ENCODE data around the gene GHR. TPM values are rescaled to one million over a fixed set of nuclear protein-coding genes. Genes with fewer than 3 reads are reported as not detected.

GHR gene
- 10 to 100 TPM in 2 of 4 donors, 1 to 10 TPM in 1, under 1 TPM in 1; 0.40 to 11.6 (median 7.6) TPM for total RNA-seq

DNA sequence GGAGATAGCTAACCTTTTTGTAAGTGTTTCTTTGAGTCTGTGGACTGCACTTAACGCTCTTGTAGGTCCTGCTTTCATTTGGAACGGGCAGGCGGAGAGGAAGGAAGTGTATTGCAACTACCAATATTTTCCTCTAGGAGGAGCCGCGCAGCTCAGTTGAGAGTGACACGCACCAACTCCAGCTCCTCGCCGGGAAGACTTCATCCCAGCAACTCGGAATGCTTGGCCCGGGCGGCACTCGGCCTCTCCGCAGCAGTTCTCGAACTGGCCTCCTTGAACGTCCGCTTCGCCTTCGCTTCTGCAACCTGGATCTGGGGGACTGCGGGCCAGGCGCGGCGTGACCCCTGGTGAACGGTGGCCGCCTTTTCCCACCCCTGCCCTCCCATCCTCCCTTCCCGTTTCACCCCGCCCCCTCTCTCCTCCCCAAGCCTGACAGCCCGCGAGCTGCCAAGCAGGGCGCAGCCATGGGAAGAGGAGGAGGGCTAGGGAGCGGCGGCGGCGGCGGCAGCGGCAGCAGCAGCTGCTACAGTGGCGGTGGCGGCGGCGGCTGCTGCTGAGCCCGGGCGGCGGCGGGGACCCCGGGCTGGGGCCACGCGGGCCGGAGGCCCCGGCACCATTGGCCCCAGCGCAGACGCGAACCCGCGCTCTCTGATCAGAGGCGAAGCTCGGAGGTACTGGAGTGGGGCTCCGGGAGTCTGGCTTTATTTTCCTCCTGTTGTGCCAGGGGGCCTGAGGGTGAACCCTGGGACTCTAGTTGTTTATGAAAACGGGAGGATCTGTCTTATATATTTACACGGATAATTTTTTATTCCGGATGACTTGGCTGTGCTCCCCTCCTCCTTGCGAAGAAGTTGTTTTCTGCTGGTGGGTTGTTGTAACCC, at the start of gene GHR:
GHR (plus strand) TSS at position 155 of the 881 bp plus-strand sequence. CDS start 142,436 bp downstream, outside the sequence.
- Histone ChIP-seq H3K9me3 (no peaks in the 10 kb centered on the region), H3K4me1 (peaks cover 0 to 30% (median 5%) of the 10 kb centered on the region in 4 donors), H3K36me3 (no peaks in the 10 kb centered on the region), H3K27ac (peak within 1 kb of the TSS; percentile 76 to 91 (median 86)), H3K4me3 (peak within 1 kb of the TSS; percentile 47 to 67 (median 50)), H3K27me3 (peaks cover 7% of the 10 kb centered on the region)
- DNase-seq = peak; percentile 82
- in situ Hi-C loops (cut with MboI; ENCODE audit: low pct_ligation_motif_present in 1 of 4, low pct_unique_long_range_greater_than_20kb in 1 of 4, low sequenced_read_pairs in 3 of 4) (loop anchor here in 1 of 4 donors (25.0 kb wide), 1 partner anchor 339 kb away; the partner anchor contains the start of gene CCDC152), intact Hi-C loops (cut with DNase I; ENCODE audit: low total_unique reads) (loop anchor here (5.0 to 10.0 kb wide), 2 partner anchors 344 to 569 kb away; no protein-coding TSS in a partner anchor)
- TF ChIP-seq POLR2A (IDR thresholded peaks at IDR 0.05) (no peak), EP300 (IDR thresholded peaks at IDR 0.05; ENCODE audit: low read depth) (no peak)
- TF ChIP-seq, protein P1, sequence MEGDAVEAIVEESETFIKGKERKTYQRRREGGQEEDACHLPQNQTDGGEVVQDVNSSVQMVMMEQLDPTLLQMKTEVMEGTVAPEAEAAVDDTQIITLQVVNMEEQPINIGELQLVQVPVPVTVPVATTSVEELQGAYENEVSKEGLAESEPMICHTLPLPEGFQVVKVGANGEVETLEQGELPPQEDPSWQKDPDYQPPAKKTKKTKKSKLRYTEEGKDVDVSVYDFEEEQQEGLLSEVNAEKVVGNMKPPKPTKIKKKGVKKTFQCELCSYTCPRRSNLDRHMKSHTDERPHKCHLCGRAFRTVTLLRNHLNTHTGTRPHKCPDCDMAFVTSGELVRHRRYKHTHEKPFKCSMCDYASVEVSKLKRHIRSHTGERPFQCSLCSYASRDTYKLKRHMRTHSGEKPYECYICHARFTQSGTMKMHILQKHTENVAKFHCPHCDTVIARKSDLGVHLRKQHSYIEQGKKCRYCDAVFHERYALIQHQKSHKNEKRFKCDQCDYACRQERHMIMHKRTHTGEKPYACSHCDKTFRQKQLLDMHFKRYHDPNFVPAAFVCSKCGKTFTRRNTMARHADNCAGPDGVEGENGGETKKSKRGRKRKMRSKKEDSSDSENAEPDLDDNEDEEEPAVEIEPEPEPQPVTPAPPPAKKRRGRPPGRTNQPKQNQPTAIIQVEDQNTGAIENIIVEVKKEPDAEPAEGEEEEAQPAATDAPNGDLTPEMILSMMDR (IDR thresholded peaks at IDR 0.05) = peak; percentile 69 to 85 (median 79)
- 6% methylated on average over 59 of the region's 60 CpGs; no CpG with 5 or more reads in 1 of the 2 donors for WGBS, 2 donors (ENCODE audit: low coverage in 1 of 2)

DNA sequence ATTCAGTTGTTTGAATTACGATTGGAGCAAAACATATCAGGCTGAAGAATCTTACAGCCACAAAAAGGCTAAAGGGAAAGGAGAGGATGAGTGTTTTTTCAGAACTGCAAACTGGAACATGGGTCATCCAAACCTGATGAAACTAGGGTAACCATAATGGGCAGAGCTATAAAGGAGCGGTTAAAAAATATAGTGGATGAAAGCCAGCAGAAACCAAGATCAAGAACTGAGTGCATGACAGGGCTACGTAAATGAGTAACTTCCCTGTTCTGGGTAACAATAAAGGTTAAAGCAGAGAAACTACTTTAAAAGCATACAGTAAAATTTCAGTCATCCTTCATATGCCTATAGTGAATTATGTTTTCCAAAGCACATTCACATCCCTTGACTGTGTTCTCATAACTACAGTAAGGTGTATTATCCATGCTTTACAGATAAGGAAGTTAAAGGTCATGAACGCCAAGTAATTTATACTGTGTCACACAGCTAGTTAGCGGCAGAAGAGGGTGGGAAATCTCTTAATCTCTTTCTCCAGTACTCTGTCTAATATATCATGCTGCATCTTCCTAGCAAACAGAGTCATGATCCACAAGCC, 48.5 kb upstream of the GHR start:
- Histone ChIP-seq H3K36me3 (no peaks in the 10 kb centered on the region), H3K9me3 (no peaks in the 10 kb centered on the region), H3K4me1 (peaks cover 0 to 5% (median 0%) of the 10 kb centered on the region in 4 donors), H3K4me3 (no peak overlapping the region), H3K27me3 (no peaks in the 10 kb centered on the region), H3K27ac (peak overlapping the region in 1 of 4 donors; percentile 34)
- TF ChIP-seq POLR2A (IDR thresholded peaks at IDR 0.05) (no peak), EP300 (IDR thresholded peaks at IDR 0.05; ENCODE audit: low read depth) (no peak), POLR2AphosphoS5 (IDR thresholded peaks at IDR 0.05) (no peak)
- TF ChIP-seq, protein P1 (IDR thresholded peaks at IDR 0.05) = no peak
- no peak for DNase-seq
- intact Hi-C loops (cut with DNase I; ENCODE audit: low total_unique reads) = no loop called here
- in situ Hi-C loops (cut with MboI; ENCODE audit: low pct_ligation_motif_present in 1 of 4, low pct_unique_long_range_greater_than_20kb in 1 of 4, low sequenced_read_pairs in 3 of 4) = no loop called here
- WGBS, 2 donors (ENCODE audit: low coverage in 1 of 2) = 47 to 53% methylated on average over 5 of the region's 5 CpGs

DNA sequence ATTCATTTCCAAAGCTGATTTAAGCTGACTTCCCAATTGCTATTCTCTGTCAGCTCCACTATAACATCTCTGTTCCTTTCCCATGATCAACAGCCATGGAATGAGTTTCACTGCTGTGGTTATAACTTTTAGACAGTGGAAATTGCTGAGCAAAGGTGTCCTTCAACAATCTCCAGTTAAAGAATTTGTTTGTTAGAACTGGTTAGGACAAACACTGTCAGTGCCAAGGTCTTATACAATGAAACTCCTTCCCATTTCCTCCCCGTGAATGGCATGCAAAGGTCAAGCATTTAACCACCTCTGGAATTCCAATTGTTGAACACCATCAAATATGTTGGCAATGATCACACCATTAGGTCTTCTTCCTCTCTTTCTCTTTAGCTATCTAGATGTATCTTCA, 45.7 kb upstream of the GHR start:
- intact Hi-C loops (cut with DNase I; ENCODE audit: low total_unique reads) (no loop called here), in situ Hi-C loops (cut with MboI; ENCODE audit: low pct_ligation_motif_present in 1 of 4, low pct_unique_long_range_greater_than_20kb in 1 of 4, low sequenced_read_pairs in 3 of 4) (no loop called here)
- Histone ChIP-seq H3K4me1 (peaks cover 0 to 5% (median 0%) of the 10 kb centered on the region in 4 donors), H3K36me3 (no peaks in the 10 kb centered on the region), H3K4me3 (no peak overlapping the region), H3K9me3 (no peaks in the 10 kb centered on the region), H3K27me3 (no peaks in the 10 kb centered on the region), H3K27ac (peak overlapping the region in 1 of 4 donors; percentile 27)
- DNase-seq = no peak
- WGBS, 2 donors (ENCODE audit: low coverage in 1 of 2) = 0% methylated on average over 1 of the region's 1 CpG
- TF ChIP-seq POLR2A (IDR thresholded peaks at IDR 0.05) = no peak
- TF ChIP-seq POLR2AphosphoS5 (IDR thresholded peaks at IDR 0.05) = no peak
- TF ChIP-seq, protein P1 (IDR thresholded peaks at IDR 0.05) = no peak
- no peak for TF ChIP-seq EP300 (IDR thresholded peaks at IDR 0.05; ENCODE audit: low read depth)

DNA sequence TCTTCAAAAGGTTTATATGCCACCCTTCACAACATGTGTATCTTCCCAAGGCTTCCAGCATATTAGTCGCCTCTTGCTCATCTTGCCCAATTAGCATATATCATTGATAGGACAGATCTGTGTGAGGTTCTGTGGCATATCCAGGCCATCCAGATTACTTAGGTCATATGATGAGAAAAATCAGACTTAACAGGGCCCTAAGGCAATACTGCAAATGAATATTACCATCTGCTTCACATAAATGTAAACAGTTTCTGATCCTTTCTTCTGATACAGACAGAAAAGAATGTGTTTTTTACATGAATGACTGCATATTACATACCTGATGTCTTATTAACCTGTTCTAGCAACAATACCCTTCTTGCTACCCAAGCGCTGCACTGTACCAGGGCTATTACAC, 41.3 kb upstream of the GHR start:
- Histone ChIP-seq H3K27ac (no peak overlapping the region), H3K4me3 (no peak overlapping the region), H3K36me3 (no peaks in the 10 kb centered on the region), H3K9me3 (no peaks in the 10 kb centered on the region), H3K4me1 (no peaks in the 10 kb centered on the region), H3K27me3 (no peaks in the 10 kb centered on the region)
- intact Hi-C loops (cut with DNase I; ENCODE audit: low total_unique reads) = no loop called here
- in situ Hi-C loops (cut with MboI; ENCODE audit: low pct_ligation_motif_present in 1 of 4, low pct_unique_long_range_greater_than_20kb in 1 of 4, low sequenced_read_pairs in 3 of 4) = no loop called here
- 93 to 98% methylated on average over 2 of the region's 2 CpGs for WGBS, 2 donors (ENCODE audit: low coverage in 1 of 2)
- TF ChIP-seq POLR2A (IDR thresholded peaks at IDR 0.05) (no peak), POLR2AphosphoS5 (IDR thresholded peaks at IDR 0.05) (no peak), EP300 (IDR thresholded peaks at IDR 0.05; ENCODE audit: low read depth) (no peak)
- TF ChIP-seq, protein P1 (IDR thresholded peaks at IDR 0.05) = no peak
- DNase-seq = no peak
